Measurements from ENCODE around the gene CFAP68. TPM values are rescaled to one million over a fixed set of nuclear protein-coding genes. Genes with fewer than 3 reads are reported as not detected.

The CFAP68 gene
- total RNA-seq, 2 experiments from 2014 or later: 18.7 to 21.0 TPM

- H3K27ac ChIP-seq (ENCODE audit: low read depth in 1 of 2, low read length in 2 of 2): no peak overlapping the region
- CTCF ChIA-PET: interaction anchor here (1.3 kb wide), 1 partner anchor 272 kb away, joined by 3 read pairs; no protein-coding TSS in a partner anchor
These were observed 33.9 kb upstream of the CFAP68 start for GRCh38 chr11:111845276-111846028.

GRCh38 chr11:111846063-111846462, 33.3 kb upstream of the CFAP68 start:
- ATAC-seq (ENCODE audit: poor library complexity): no peak
- H3K4me3 ChIP-seq (ENCODE audit: low read length): no peak overlapping the region
- intact Hi-C loops (cut with DNase I, micrococcal nuclease): no loop called here
- H3K27ac Mint-ChIP-seq: no peak overlapping the region
- ChIA-PET POLR2A (no interaction called here), CTCF (interaction anchor here (1.4 kb wide), 1 partner anchor 68 kb away, joined by 4 read pairs; no protein-coding TSS in a partner anchor)
- no peaks in the 10 kb centered on the region for H3K9me3 Mint-ChIP-seq
- H3K36me3 Mint-ChIP-seq (ENCODE audit: low read depth): peaks cover 66% of the 10 kb centered on the region
- peaks cover 44% of the 10 kb centered on the region for H3K36me3 ChIP-seq (ENCODE audit: insufficient read depth, low read length)
- H3K27me3 Mint-ChIP-seq: no peaks in the 10 kb centered on the region
- peaks cover 5% of the 10 kb centered on the region for H3K4me1 Mint-ChIP-seq (ENCODE audit: low read depth)
- H3K27ac ChIP-seq (ENCODE audit: low read depth in 1 of 2, low read length in 2 of 2): no peak overlapping the region
- H3K9me3 ChIP-seq (ENCODE audit: control insufficient read depth in 1 of 2, insufficient read depth in 1 of 2, low read length in 2 of 2): no peaks in the 10 kb centered on the region
- H3K4me1 ChIP-seq (ENCODE audit: insufficient read depth, low read length): no peaks in the 10 kb centered on the region
- H3K4me3 Mint-ChIP-seq: no peak overlapping the region
- TF ChIP-seq CTCF (IDR thresholded peaks at IDR 0.05): no peak
- no peaks in the 10 kb centered on the region for H3K27me3 ChIP-seq (ENCODE audit: control insufficient read depth in 1 of 2, insufficient read depth in 2 of 2, low read length in 2 of 2)
- no peak for DNase-seq

More at GRCh38 chr11:111845276-111846028, 33.9 kb upstream of the CFAP68 start:
- H3K4me1 Mint-ChIP-seq (ENCODE audit: low read depth): peaks cover 5% of the 10 kb centered on the region
- H3K27me3 Mint-ChIP-seq: no peaks in the 10 kb centered on the region
- intact Hi-C loops (cut with DNase I, micrococcal nuclease): no loop called here
- H3K4me1 ChIP-seq (ENCODE audit: insufficient read depth, low read length): no peaks in the 10 kb centered on the region
- no peak overlapping the region for H3K4me3 ChIP-seq (ENCODE audit: low read length)
- peaks cover 68% of the 10 kb centered on the region for H3K36me3 Mint-ChIP-seq (ENCODE audit: low read depth)
- no peaks in the 10 kb centered on the region for H3K27me3 ChIP-seq (ENCODE audit: control insufficient read depth in 1 of 2, insufficient read depth in 2 of 2, low read length in 2 of 2)
- H3K36me3 ChIP-seq (ENCODE audit: insufficient read depth, low read length): peaks cover 39% of the 10 kb centered on the region
- DNase-seq: peak in 2 of 14 experiments; percentile 31 to 42
- H3K27ac Mint-ChIP-seq: no peak overlapping the region
- no peaks in the 10 kb centered on the region for H3K9me3 Mint-ChIP-seq
- no peak for TF ChIP-seq CTCF (IDR thresholded peaks at IDR 0.05)
- no peaks in the 10 kb centered on the region for H3K9me3 ChIP-seq (ENCODE audit: control insufficient read depth in 1 of 2, insufficient read depth in 1 of 2, low read length in 2 of 2)
- no peak overlapping the region for H3K4me3 Mint-ChIP-seq
- no peak for ATAC-seq (ENCODE audit: poor library complexity)
- POLR2A ChIA-PET: no interaction called here

GRCh38 chr11:111846636-111847035, 32.7 kb upstream of the CFAP68 start:
- ChIA-PET CTCF (interaction anchor here (1.4 kb wide), 1 partner anchor 69 kb away, joined by 4 read pairs; no protein-coding TSS in a partner anchor), POLR2A (no interaction called here)
- H3K4me1 ChIP-seq (ENCODE audit: insufficient read depth, low read length): no peaks in the 10 kb centered on the region
- no peak overlapping the region for H3K27ac ChIP-seq (ENCODE audit: low read depth in 1 of 2, low read length in 2 of 2)
- Mint-ChIP-seq H3K4me3 (no peak overlapping the region), H3K4me1 (ENCODE audit: low read depth) (peaks cover under 1% of the 10 kb centered on the region), H3K27ac (no peak overlapping the region), H3K9me3 (no peaks in the 10 kb centered on the region), H3K36me3 (ENCODE audit: low read depth) (peaks cover 66% of the 10 kb centered on the region), H3K27me3 (no peaks in the 10 kb centered on the region)
- intact Hi-C loops (cut with DNase I, micrococcal nuclease): no loop called here
- peaks cover 45% of the 10 kb centered on the region for H3K36me3 ChIP-seq (ENCODE audit: insufficient read depth, low read length)
- H3K9me3 ChIP-seq (ENCODE audit: control insufficient read depth in 1 of 2, insufficient read depth in 1 of 2, low read length in 2 of 2): no peaks in the 10 kb centered on the region
- ATAC-seq (ENCODE audit: poor library complexity) (no peak), DNase-seq (no peak)
- H3K27me3 ChIP-seq (ENCODE audit: control insufficient read depth in 1 of 2, insufficient read depth in 2 of 2, low read length in 2 of 2): no peaks in the 10 kb centered on the region
- H3K4me3 ChIP-seq (ENCODE audit: low read length): no peak overlapping the region
- TF ChIP-seq CTCF (IDR thresholded peaks at IDR 0.05): no peak
